GM21529 (cell line): Measurements from ENCODE around the gene GGTA1.
"Not testable (repeated sequence)": the region's sequence is repeated elsewhere in the genome, so short reads cannot be mapped to it uniquely, and the experiment has no call there.

ENCODE experiments used
- ATAC-seq: cut with Tn5 transposase; IDR thresholded peaks from one replicate; pipeline ENCODE4 v1.9.1; 2021; ENCODE audit not compliant: unreplicated experiment

Gene GGTA1

DNA sequence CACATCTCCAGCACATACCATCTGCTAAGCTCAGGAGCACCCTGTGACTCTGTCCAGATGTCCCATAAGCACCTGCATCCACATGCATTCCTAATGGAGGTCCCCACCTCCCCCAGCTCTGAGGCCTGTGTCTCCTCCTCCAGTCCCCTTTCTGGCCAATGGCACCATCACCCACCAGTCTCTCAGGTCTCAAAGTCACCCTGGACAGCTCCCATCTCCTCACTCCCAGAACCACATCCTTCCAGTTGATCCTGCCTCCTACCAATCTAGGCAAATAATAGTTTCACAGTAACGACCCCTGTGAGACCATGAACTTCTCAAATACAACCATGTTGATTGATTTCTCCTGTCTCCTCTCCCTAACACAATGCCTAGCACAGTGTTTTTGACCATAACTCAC lies 40.1 kb downstream of the GGTA1 start:
- no peak for ATAC-seq

GRCh38 chr9:121458449-121458848 lies 41.2 kb downstream of the GGTA1 start:
- not testable (repeated sequence) for ATAC-seq

- no peak for ATAC-seq
These were observed 44.0 kb downstream of the GGTA1 start for GRCh38 chr9:121455527-121456239.

GRCh38 chr9:121454972-121455371 lies 44.7 kb downstream of the GGTA1 start:
- no peak for ATAC-seq

DNA sequence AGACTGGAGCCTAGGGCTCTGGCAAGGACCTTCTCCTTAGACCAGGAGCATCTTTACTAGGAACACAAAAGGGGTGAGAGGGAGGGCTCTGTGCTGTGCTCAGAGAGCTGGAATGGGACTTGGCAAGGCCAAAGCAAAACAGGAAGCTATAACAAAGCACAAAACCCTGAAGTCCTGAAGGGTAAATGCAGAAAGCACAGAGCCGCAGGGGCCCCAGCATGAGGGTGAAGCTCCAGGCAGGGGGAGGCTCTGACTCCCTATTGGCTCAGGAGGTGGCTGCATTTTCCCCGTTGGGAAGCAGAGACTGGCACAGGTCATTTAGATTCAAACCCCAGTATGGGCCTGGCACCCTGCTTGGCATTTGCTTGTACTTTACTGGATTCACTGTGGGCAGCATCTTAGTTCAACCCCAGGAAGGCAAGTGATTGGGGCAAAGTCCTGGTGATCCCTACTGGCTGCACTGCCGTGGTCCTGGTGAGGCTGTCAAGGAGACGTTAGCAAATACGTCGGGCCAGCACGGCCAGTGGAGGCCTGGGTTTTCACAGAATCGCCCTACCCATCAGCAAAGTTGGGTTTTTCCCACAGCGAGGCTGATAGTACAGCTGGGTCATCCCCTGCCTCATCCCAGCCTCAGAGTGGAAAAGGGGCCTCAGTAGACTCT lies 46.3 kb downstream of the GGTA1 start:
- no peak for ATAC-seq

- ATAC-seq = no peak
These were observed 47.6 kb downstream of the GGTA1 start for GRCh38 chr9:121452085-121452484.

GRCh38 chr9:121451586-121451985 lies 48.1 kb downstream of the GGTA1 start:
- no peak for ATAC-seq

DNA sequence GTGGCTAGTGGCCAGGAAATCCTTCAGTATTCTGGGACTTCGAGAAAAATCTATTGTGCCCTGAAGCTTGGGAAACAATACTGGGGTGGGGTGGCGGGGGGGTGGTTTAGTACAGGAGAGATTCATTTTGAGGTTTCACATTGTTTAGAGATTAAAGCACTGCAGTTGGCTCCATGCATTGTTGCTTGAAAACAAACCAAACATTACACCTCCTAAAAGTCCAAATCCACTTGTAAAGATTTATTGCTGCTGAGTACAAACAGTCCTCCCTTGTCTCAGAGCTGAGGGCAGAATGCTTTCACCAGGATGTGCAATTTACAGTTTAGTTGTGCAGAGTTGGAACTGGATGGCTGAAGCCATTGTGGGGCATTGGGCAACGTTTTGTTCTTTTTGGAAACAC lies 49.4 kb downstream of the GGTA1 start:
- ATAC-seq = no peak

- ATAC-seq = no peak
These were observed 49.9 kb downstream of the GGTA1 start for GRCh38 chr9:121449786-121450185.

DNA sequence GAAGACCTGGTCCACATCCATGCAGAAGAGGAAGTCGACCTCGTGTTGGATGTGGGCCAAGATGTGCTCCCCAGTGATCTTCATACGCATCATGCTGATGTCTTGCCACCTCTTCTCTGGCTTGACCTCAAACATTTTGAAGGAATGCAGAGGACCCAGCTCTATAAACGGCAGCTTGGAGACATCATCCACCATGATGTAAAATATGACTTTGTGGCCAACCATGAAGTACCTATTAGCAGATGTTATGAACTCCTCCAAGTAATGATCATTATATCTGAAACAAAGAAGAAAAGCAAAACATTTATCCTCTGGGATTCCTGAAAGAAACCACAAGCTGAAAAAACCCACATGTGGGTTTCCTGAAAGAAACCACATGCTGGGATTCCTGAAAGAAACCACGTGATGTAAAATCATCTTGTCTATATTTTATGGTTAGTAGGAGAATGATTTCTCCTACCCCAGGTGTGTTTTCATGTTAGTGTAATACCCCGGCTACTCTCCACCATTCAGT lies 52.3 kb downstream of the GGTA1 start:
- ATAC-seq = no peak

DNA sequence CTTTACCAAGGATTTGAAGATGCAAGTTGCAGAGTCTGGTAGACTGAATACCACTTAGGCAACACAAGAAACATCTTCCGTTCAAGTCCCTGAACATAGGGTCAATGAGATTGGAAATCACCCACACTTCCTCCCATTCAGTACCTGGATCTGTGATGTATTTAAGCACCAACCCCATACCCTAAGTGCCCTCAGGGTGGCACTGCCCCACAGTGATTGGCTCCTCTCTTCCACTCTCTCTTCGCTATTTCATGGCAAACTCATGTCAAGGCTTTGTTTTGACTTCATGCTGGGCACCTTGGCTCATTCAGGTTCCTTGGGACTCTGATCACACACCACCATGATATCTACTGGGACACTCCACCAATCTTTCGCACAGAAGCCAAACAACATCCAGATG lies 53.7 kb downstream of the GGTA1 start:
- ATAC-seq = no peak

DNA sequence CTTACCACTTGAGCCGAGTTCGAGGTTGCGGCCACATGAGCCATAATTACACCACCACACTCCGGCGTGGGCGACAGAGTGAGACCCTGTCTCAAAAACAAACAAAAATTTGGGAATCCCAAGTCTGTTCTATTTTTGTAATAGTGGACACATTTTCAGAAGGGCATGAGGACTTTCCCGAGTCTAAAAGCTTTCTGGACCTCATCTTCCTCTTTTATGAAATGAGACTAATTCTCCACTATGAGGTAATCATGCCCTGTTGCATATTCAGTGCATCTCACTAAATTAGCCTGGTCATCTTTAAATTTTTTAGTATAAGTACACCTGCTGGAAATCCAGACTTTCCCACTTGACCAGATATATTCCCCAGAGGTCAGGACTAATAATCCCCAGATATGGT lies 55.7 kb downstream of the GGTA1 start:
- no peak for ATAC-seq

- no peak for ATAC-seq
These were observed 58.5 kb downstream of the GGTA1 start for GRCh38 chr9:121441165-121441564.

DNA sequence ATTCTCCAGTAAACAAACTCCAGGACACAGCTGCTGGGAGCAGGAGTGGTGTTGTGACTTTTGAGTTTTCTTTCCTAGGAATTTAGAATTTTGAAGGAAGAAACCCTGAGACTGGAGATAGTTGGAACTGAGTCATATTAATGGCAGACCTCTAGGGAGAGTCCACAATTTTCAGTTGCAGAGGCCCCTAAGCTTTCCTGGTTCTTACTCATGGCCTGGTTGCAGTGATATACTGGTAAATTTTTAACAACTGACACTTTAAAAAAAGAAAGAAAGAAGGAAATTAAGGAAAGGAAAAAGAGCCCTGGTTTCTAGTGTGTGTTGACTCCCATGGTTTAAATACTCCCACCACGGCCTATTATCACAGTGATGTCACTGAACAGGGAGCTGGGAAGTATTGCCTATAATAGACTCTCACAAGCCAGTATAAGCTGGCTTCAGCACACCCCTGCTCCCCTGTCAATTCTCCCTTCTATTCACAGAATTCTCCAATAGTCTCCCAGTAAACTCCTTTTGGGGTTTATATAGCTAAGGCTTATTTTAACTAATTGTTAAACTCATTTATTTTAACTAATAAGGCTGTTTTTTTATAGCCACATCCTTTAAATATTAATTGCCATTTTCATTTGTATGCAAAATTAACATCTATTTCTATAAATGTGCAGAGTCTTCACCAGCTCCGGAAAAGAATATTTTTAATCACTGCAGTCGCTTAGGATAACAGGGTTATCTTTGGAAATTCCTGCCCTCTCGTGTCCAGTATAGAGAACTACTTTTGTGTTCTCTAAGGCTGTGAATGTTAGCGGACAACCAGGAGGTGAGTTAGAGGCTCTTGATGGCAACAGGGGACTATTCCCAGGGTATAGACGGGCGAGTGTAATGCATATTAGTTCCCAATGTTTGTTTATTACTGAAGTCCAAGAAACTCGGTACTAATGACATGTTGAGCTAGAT lies 59.7 kb downstream of the GGTA1 start:
- ATAC-seq = no peak

DNA sequence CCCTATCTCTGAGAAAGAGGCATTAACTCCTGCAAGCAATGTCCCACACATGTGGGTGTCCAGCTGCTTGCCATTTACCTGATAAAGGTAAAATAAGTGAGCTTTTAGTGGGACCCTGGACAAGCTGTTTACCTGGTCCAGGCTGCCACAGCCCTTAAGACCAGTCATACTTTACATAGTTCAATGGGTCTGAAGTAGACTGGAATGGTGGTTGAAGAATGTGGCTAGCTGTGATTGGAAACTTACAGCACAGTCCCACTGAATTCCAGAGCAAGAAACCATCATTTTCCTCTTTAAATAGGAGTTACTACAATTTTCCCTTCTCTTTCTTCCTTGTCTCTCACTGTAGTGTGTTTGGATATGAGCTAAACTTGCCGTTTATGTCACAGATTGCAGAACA lies 60.6 kb downstream of the GGTA1 start:
- no peak for ATAC-seq

DNA sequence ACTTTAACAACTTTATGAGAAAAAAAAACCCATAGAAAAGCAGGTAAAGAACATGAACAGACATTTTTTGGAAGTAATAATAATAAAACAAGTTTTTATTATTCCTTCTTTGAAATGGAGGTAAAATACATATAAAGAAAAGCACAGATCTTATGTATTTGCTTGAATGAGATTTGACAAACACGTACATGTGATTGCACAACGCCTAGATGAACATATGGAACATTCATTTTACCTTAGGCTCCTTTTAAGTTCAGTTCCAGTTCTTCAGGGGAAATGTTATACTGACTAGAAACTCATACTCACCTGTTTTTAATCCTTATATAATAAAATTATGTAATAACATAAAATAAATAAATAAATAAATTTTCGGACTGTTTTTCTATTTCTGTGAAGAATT lies 61.8 kb downstream of the GGTA1 start:
- ATAC-seq = no peak

DNA sequence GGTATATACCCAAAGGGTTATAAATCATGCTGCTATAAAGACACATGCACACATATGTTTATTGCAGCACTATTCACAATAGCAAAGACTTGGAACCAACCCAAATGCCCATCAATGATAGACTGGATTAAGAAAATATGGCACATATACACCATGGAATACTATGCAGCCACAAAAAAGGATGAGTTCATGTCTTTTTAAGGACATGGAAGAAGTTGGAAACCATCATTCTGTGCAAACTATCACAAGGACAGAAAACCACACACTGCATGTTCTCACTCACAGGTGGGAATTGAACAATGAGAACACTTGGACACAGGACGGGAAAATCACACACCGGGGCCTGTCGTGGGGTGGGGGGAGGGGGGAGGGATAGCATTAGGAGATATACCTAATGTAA lies 62.6 kb downstream of the GGTA1 start:
- ATAC-seq = not testable (repeated sequence)

GRCh38 chr9:121434969-121435368 lies 64.7 kb downstream of the GGTA1 start:
- ATAC-seq = no peak

DNA sequence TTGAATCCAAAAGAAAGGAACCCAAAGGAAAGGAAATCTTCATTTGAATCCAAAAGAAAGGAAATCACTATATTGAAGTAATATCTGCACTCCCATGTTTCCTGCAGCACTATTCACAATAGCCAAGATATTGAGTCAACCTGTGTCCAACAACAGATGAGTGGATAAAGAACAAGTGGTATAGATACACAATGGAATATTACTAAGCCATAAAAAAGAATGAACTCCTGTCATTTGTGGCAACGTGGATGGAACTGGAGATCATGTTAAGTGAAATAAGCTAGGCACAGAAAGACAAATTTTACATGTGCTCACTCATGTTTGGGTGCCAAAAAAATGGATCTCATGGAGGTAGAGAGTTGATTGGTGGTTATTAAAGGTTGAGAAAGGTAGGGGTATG lies 71.7 kb downstream of the GGTA1 start:
- no peak for ATAC-seq

GRCh38 chr9:121424024-121424432 lies 75.6 kb downstream of the GGTA1 start:
- ATAC-seq = no peak

DNA sequence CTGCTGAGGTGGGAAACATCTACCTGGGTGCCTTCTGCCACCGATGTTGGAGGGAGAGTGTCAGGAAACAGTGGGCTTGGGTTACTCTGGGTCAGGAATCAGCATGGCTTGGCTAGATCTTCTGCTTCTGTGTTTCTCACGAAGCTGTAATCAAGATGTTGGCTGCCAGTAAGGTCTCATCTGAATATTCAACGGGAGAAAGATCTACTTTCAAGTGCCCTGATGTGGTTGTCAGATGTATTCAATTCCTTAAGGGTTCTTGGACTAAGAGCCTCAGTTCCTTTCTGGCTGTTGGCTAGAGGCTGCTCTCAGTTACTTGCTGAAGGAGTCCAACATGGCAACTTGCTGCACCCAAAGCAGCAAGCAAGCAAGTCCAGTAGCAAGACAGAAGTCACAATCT lies 87.7 kb downstream of the GGTA1 start:
- no peak for ATAC-seq
